GM03348 (cell line): ENCODE results near the gene MRPS18A.

ENCODE experiments used
- DNase-seq: peaks from one replicate; pipeline ENCODE4 v3.0.0; 2012; ENCODE audit warnings: low spot score

MRPS18A gene

DNA sequence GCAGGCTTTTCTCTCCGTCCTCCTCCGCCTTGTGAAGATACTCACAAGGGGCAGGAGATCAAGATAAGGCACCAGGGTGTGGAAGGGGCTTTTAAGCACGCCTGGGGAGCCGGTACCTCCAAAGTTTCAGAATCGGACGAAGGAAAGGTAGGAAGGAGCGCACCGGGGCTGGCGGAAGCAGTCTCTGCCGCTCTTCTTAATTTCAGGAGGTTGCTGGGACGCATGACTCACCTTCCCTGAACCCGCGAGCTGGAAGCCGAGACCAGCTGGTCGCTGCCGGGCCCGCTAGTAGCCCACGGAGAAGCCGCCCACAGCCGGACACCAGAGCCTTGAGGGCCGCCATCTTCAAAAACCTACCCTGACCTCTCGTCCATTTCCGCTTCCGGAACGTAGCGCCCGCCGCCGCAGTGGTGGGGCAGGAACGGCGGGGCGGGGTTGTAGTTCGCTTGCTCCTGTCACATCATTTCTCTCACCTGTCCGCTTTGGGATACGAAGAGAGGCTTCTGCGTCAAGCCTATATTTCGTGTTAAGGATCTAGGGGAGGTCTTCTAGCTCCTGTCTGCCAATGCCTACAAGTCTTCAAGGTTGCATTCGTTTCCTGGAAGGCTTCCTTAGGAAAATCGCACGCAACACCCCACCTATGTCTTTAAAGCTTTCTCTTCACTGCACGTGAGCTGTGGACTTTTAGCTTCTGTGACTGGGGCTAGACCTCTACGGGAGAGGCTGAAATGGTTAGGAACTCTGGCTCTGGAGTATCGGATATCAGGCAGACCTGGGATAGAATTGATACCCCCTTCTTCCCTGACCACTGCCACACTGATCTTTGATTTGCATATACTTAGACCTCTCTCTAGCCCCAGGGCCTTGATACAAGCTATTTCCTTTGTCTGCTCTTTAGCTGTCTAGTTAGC, at the start of gene MRPS18A:
TSS of gene MRPS18A (minus strand) at position 355 of the 911 bp plus-strand sequence. CDS start at position 343, 12 bp downstream.
- peak; percentile 93 for DNase-seq

GRCh38 chr6:43736844-43737243, 49.3 kb upstream of the MRPS18A start:
- no peak for DNase-seq

GRCh38 chr6:43736211-43736786, 48.7 kb upstream of the MRPS18A start:
- DNase-seq: no peak

- no peak for DNase-seq
These were observed 48.1 kb upstream of the MRPS18A start for GRCh38 chr6:43735642-43736199.

DNA sequence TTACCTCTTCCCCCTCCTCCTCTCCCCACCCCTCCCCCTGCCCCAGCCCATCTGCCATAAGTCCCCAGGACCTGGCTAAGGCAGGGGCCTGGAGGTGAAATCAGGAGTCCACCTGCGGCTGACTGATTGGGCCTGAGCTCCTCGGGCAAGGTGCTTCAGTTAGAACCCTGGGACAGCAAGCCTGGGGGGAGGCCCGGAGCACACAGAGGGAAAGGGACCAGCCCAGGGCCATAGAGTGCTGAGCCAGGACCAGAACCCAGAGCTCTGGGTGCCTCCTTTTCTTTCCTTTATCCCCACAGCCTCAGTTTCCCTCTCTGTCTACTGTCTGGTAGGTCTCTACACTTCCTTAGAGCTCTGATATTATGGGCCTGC, 46.7 kb upstream of the MRPS18A start:
- no peak for DNase-seq

- DNase-seq: no peak
These were observed 46.1 kb upstream of the MRPS18A start for GRCh38 chr6:43733471-43734293.

GRCh38 chr6:43730634-43731033, 43.0 kb upstream of the MRPS18A start:
- no peak for DNase-seq

DNA sequence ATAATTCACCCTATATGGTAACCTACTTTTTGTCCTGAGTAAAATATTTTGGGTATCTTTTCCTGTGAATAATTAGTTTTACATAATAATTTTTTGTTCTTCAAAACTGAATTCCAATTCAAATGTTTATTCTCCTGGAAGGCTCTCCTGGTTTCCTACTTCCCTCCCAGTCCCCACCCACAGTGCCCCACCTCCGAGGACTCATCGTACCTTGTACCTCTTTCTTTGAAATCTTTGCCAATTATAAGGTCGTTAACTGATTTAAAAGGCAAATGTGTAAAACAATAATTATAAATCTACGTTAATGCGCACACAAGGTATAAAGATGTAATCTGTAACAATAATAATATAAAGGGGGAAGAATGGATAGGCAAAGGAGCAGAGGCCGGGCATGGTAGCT, 41.9 kb upstream of the MRPS18A start:
- DNase-seq: no peak

DNA sequence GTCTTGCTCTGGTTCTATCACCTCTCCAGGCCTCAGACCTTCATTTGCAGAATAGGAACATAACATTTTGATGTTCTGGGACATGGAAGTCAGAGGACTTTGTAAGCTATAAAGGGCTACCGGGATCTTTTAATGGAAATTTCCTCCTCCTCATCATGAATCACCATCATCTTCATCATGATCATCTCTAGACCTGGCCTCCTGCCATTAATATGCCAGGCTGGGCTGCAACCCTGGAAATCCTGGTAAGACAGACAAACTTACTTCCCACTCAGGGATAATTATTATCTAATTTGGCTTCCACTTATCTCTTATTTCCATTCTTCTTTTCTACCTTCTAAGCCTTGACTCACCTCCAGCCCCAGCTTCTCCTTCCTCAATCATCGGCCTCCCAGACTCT, 41.0 kb upstream of the MRPS18A start:
- DNase-seq: no peak

- DNase-seq: no peak
These were observed 40.0 kb upstream of the MRPS18A start for GRCh38 chr6:43727634-43728033.

- no peak for DNase-seq
These were observed 38.3 kb upstream of the MRPS18A start for GRCh38 chr6:43725643-43726580.

GRCh38 chr6:43724914-43725642, 37.5 kb upstream of the MRPS18A start:
- peak; percentile 93 for DNase-seq

DNA sequence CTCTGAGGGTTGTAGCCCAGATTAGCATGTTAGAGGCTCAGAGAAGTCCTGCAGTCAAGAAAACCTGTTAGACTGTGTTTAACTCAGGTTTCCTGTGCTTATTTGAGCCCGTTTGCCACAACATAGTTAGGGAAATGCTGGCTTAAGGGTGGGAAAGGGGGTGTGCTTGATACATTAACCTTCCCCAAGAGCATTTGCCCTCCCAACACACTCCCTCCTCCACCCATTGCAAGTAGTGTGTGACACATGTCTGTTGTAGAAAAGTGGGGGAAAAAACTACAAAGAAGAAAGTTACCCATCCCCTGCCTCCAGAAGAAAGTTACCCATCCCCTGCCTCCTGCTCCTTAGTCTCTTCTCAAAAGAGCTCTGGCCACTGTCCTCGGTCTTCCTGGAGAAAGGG, 36.8 kb upstream of the MRPS18A start:
- no peak for DNase-seq

- peak; percentile 82 for DNase-seq
These were observed 36.2 kb upstream of the MRPS18A start for GRCh38 chr6:43723737-43724295.

DNA sequence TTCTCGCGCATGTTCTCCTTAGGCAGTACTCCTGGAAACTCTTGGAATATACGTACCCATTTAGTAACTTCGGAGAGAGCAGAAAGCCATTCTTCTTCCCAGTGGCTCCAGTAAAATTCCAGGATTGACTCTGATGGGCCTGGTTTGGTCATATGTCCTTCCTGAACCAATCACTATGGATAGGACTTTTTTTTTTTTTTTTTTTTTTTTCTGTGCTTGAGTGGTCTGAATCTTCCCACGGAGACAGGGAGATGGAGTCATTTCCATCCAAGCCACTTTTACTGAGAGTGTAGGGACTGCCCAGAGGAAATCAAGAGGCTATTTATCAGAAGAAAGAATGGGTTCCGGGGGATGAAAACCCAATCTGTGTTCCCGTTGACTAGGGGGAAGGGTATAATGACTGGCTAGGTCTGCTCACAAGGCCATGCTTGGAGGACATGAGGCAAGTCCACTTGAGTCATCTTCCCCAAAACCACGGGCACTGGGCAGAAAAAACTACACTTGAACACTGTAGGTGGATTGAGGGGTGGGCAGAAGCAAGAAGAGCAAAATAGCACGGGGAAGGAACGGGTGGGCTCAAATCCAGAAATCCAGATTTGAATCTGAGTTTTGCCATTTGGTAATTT, 35.4 kb upstream of the MRPS18A start:
- no peak for DNase-seq

- no peak for DNase-seq
These were observed 33.4 kb upstream of the MRPS18A start for GRCh38 chr6:43720999-43721398.

- DNase-seq: no peak
These were observed 31.9 kb upstream of the MRPS18A start for GRCh38 chr6:43719511-43719910.

DNA sequence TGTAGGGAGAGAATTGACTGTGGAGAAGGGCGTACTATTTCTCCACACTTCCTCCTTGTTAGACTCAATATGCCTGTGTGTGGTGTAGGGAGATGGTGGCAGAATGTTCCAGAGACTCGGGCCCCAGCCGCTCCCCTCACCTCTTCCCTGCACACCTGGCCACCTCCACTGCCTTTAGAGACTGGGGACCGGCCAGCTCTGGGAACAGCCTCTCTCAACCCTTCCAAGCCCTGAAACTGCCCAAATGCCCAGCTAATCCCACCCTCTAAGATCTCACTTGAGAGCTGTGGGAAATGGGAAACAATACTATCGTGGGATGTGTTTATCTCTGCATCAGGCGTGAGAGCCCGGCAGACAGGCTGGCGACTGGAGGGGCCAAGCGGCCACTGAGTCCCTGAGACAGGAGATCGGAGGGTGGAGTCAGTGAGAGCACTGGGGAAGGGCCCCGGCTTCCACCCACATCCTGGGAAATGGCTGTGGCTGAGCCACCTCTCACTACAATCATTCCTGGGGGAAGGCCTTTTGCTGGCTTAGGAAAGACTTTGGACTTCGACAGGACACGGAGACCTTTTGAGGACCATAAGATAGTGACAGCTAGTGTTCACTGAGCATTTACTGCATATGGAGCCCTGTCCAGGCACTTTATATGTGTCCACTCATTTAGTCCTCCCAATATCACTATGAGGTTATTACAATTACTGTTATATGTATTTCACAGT, 31.0 kb upstream of the MRPS18A start:
- no peak for DNase-seq

- no peak for DNase-seq
These were observed 30.2 kb upstream of the MRPS18A start for GRCh38 chr6:43717822-43718221.
